Astrocyte of the cerebellum (primary cell): Measurements from ENCODE around the gene PRKCA.
"Not testable (repeated sequence)": the region's sequence is repeated elsewhere in the genome, so short reads cannot be mapped to it uniquely, and the experiment has no call there.

ENCODE experiments used
- DNase-seq: peaks from one replicate; pipeline ENCODE4 v3.0.0-alpha.2; 2011; ENCODE audit warnings: low read depth
- H3K4me3 ChIP-seq: 2 replicates; pipeline ENCODE4 v1.5.1; 2011; ENCODE audit warnings: mild to moderate bottlenecking, low read depth, low read length, moderate library complexity
- in situ Hi-C: cut with HindIII; loops from 2 replicates; pipeline ENCODE4 v1.10.0; 2017; ENCODE audit warnings: low sequenced_read_pairs
- TF ChIP-seq, protein P1 (sequence below): IDR thresholded peaks from 2 replicates; pipeline ENCODE4 v1.5.1; 2012; ENCODE audit warnings: low read length, low read depth, moderate library complexity, mild to moderate bottlenecking; ENCODE audit errors: missing control alignments

PRKCA gene

DNA sequence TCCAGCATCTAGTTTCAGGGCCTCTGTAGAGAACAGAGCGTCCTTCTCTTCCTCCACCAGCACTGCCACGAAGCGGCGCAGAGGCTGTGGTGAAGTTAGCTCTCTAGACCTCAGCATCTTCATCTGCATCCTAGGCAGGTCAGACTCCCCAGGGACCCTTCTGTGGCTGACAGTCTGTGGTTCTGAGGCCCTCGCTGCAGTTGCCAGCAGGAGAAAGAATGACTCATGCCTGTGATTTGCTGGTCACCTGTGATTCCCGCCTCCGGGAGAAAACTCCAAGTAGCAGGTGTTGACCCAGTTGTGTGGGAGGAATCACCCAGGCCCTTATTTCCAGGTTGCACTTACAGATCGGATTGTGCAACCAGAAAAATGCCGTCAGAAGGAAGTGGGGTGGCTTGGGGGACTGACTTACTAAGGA, 415.2 kb downstream of the PRKCA start:
- in situ Hi-C loops = loop anchor here (25.0 kb wide), 1 partner anchor 195 kb away; no protein-coding TSS in a partner anchor
- TF ChIP-seq, protein P1, sequence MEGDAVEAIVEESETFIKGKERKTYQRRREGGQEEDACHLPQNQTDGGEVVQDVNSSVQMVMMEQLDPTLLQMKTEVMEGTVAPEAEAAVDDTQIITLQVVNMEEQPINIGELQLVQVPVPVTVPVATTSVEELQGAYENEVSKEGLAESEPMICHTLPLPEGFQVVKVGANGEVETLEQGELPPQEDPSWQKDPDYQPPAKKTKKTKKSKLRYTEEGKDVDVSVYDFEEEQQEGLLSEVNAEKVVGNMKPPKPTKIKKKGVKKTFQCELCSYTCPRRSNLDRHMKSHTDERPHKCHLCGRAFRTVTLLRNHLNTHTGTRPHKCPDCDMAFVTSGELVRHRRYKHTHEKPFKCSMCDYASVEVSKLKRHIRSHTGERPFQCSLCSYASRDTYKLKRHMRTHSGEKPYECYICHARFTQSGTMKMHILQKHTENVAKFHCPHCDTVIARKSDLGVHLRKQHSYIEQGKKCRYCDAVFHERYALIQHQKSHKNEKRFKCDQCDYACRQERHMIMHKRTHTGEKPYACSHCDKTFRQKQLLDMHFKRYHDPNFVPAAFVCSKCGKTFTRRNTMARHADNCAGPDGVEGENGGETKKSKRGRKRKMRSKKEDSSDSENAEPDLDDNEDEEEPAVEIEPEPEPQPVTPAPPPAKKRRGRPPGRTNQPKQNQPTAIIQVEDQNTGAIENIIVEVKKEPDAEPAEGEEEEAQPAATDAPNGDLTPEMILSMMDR = no peak
- H3K4me3 ChIP-seq = no peak overlapping the region
- no peak for DNase-seq

DNA sequence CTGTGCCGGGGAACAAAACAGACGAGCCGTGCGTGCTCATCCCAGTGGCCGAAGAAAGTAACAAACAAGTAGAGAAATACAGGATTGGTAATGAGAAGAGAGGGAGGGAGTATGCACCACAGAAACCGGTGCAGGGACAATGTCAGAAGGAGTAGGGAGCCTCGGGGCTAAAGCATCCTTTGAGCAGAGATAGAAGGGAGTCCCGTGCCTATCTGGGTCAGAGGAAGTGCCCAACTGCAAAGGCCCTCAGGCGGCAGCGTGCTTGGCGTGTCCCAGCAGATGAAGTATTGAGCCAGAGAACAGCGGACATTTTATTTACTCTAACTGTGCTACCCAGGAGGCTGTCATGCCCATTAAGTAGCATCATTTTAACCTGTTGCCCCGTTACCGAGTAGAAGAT, 417.6 kb downstream of the PRKCA start:
- TF ChIP-seq, protein P1 = no peak
- no peak for DNase-seq
- in situ Hi-C loops = loop anchor here (25.0 kb wide), 1 partner anchor 192 kb away; no protein-coding TSS in a partner anchor

DNA sequence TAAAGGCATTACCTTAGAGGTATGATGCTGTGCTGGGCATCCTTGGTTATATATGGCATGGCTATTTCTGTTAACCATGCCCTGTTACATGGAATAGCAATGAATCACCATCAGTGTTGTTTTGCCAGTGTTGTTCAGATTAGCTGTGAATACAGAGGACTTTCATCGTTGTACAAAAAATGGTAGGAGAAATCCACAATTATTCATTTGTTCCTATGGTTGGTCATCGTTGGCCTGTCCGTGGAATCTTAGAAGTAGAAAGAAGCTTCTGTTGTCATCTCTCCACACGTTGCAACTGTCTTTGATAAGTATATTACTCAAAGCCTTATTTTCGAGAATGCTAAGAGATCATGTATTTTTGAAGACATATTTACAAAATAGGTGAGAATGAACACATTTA, 418.2 kb downstream of the PRKCA start:
- no peak overlapping the region for H3K4me3 ChIP-seq

More for the DNA sequence above, 417.6 kb downstream of the PRKCA start:
- H3K4me3 ChIP-seq = no peak overlapping the region

DNA sequence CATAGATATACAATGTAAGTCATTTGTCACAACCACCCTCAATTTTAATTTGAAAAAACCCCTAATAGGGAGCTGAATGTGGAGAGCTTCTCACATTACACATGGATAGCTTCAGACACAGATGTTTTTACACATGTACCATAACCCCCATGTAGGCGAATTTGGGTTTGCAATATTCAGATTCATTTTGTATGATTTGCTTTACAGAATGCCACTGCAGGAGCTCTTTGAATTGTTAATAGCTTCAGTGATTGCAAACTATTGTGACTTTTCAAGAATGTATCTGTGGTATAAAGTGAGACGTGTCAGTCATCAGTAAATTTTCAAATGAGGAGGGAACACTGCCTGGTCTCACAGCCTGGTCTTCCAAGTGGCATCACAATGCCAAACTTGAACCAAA, 419.9 kb downstream of the PRKCA start:
- in situ Hi-C loops = loop anchor here (25.0 kb wide), 1 partner anchor 190 kb away; no protein-coding TSS in a partner anchor
- TF ChIP-seq, protein P1 = no peak

More for the DNA sequence above, 418.2 kb downstream of the PRKCA start:
- TF ChIP-seq, protein P1 = no peak
- no peak for DNase-seq
- in situ Hi-C loops = loop anchor here (25.0 kb wide), 1 partner anchor 192 kb away; no protein-coding TSS in a partner anchor

DNA sequence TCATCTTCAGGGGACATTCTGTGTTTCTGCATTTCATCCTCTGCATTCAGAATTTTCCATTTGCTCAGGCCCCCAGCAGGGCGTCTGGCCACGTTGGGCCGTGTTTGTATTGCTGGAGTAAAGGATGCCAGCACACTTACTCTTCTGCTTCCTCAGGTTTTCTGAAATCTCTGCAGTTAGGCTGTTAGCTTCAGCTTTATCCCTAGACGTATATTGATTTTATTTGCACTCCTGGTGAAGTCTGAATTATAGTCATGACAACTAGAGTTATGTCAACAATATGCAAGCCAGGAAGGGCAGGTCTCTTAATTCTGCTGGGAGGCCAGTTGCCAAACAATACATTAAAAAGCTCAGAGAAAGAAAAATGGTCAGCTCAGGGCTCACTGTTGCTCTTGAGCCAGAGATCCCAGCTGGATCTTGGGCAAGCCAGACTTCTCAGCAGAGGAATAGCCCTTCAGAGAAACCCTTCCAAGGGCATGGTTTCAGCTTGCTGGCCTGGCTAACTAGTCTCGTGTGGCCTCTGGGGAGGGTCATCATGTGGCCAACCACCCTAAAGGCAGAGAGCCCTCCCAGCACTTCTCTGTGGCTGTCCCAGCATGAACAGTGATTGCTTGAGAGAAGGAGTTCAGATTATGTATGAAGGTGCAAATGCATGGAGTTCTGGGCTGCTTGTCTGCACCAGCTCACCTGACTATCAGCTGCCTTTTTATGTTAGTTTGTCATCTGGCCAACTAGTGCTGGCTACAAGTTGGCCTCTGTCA, 422.3 kb downstream of the PRKCA start:
- in situ Hi-C loops = loop anchor here (25.0 kb wide), 2 partner anchors 188 to 588 kb away; no protein-coding TSS in a partner anchor

More for the DNA sequence above, 419.9 kb downstream of the PRKCA start:
- H3K4me3 ChIP-seq = no peak overlapping the region
- DNase-seq = no peak

DNA sequence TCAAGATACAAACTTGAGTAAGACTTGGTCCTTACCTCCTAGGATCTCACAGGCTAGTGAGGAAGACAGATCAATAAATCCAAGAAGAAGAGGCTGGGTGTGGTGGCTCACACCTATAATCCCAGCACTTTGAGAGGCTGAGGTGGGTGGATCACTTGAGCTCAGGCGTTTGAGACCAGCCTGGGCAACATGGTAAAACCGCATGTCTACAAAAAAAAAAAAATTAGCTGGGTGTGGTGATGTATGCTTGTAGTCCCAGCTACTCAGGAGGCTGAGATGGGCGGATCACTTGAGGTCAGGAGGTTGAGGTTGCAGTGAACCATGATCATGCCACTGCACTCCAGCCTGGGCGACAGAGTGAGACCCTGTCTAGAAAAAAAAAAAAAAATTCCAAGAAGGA, 423.0 kb downstream of the PRKCA start:
- in situ Hi-C loops = loop anchor here (25.0 kb wide), 1 partner anchor 587 kb away; no protein-coding TSS in a partner anchor
- DNase-seq, H3K4me3 ChIP-seq: not testable (repeated sequence)

More for the DNA sequence above, 422.3 kb downstream of the PRKCA start:
- peak; percentile 77 for DNase-seq
- TF ChIP-seq, protein P1 = no peak
- no peak overlapping the region for H3K4me3 ChIP-seq

DNA sequence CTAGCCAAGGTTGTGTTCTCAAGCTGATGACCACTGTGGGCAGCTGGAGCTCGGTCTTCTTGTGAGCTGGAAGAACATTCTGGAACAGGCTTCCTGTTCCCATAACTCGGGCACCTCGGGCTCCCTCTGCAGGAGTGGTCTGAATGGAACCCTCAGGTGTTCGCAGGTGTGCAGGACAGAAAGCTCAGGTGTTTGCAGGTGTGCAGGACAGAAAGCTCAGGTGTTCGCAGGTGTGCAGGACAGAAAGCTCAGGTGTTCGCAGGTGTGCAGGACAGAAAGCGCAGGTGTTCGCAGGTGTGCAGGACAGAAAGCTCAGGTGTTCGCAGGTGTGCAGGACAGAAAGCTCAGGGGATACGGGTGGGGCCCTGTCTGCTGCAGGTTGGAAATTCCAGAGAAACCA, 423.5 kb downstream of the PRKCA start:
- in situ Hi-C loops = loop anchor here (25.0 kb wide), 1 partner anchor 586 kb away; no protein-coding TSS in a partner anchor
- TF ChIP-seq, protein P1 = no peak
- DNase-seq = no peak
- H3K4me3 ChIP-seq = no peak overlapping the region
